Measurements from ENCODE around the gene TMEM235. TPM values are rescaled to one million over a fixed set of nuclear protein-coding genes. Genes with fewer than 3 reads are reported as not detected.

TMEM235 gene
- total and polyA plus RNA-seq, 10 donors: not detected

- 90 to 98% (median 96%) methylated on average over 11 of the region's 11 CpGs for WGBS, 5 donors
- Histone ChIP-seq H3K27me3 (replicated peaks in 1 of 7) (no peaks in the 10 kb centered on the region), H3K36me3 (peaks cover 0 to 59% (median 0%) of the 10 kb centered on the region in 6 donors), H3K9me3 (no peaks in the 10 kb centered on the region), H3K4me1 (peaks cover 1 to 12% (median 3%) of the 10 kb centered on the region in 6 donors), H3K4me3 (no peak overlapping the region), H3K27ac (no peak overlapping the region)
- intact Hi-C loops (cut with DNase I; ENCODE audit: low total_unique reads): no loop called here
- no peak for TF ChIP-seq POLR2A (IDR thresholded peaks at IDR 0.05)
- no peak for TF ChIP-seq CTCF (IDR thresholded peaks at IDR 0.05 in 8 of 11, conservative IDR thresholded peaks at IDR 0.05 in 3 of 11)
- TF ChIP-seq POLR2AphosphoS5 (IDR thresholded peaks at IDR 0.05): no peak
- no peak for DNase-seq
These were observed 11.9 kb upstream of the TMEM235 start for GRCh38 chr17:78219396-78220150.

- Histone ChIP-seq H3K36me3 (peaks cover 0 to 57% (median 0%) of the 10 kb centered on the region in 6 donors), H3K4me3 (no peak overlapping the region), H3K4me1 (peaks cover 0 to 16% (median 11%) of the 10 kb centered on the region in 6 donors), H3K27ac (peak overlapping the region in 3 of 8 donors; percentile 16 to 55 (median 16)), H3K9me3 (no peaks in the 10 kb centered on the region), H3K27me3 (replicated peaks in 1 of 7) (peaks cover 0 to 18% (median 0%) of the 10 kb centered on the region in 7 donors)
- intact Hi-C loops (cut with DNase I; ENCODE audit: low total_unique reads): no loop called here
- no peak for DNase-seq
- TF ChIP-seq CTCF (IDR thresholded peaks at IDR 0.05 in 8 of 11, conservative IDR thresholded peaks at IDR 0.05 in 3 of 11): no peak
- no peak for TF ChIP-seq POLR2A (IDR thresholded peaks at IDR 0.05)
- no peak for TF ChIP-seq POLR2AphosphoS5 (IDR thresholded peaks at IDR 0.05)
- 38 to 67% (median 56%) methylated on average over 4 of the region's 4 CpGs for WGBS, 5 donors
These were observed 8.4 kb upstream of the TMEM235 start for GRCh38 chr17:78223061-78223460.

GRCh38 chr17:78223765-78224164, 7.7 kb upstream of the TMEM235 start:
- H3K4me3 ChIP-seq: no peak overlapping the region
- WGBS, 5 donors: 80 to 92% (median 87%) methylated on average over 3 of the region's 3 CpGs
- H3K9me3 ChIP-seq: no peaks in the 10 kb centered on the region
- H3K4me1 ChIP-seq: peaks cover 0 to 16% (median 11%) of the 10 kb centered on the region in 6 donors
- TF ChIP-seq POLR2A (IDR thresholded peaks at IDR 0.05): no peak
- TF ChIP-seq CTCF (IDR thresholded peaks at IDR 0.05 in 8 of 11, conservative IDR thresholded peaks at IDR 0.05 in 3 of 11): no peak
- TF ChIP-seq POLR2AphosphoS5 (IDR thresholded peaks at IDR 0.05): no peak
- peak overlapping the region in 3 of 8 donors; percentile 16 to 55 (median 16) for H3K27ac ChIP-seq
- H3K36me3 ChIP-seq: peaks cover 0 to 56% (median 0%) of the 10 kb centered on the region in 6 donors
- H3K27me3 ChIP-seq (replicated peaks in 1 of 7): peaks cover 0 to 25% (median 0%) of the 10 kb centered on the region in 7 donors
- intact Hi-C loops (cut with DNase I; ENCODE audit: low total_unique reads): no loop called here
- no peak for DNase-seq
